Stimulated activated CD8-positive, alpha-beta memory T cell treated with anti-CD3 and anti-CD28 coated beads, Interleukin-2, amount 100 ng/mL, for 48 hours (primary cell): ENCODE data around the gene SNCB.
A peak's percentile ranks its signal among the peaks of the same experiment; 100 is the strongest.

Experiments
- DNase-seq, 2 donors: peaks; one replicate each; pipeline ENCODE4 v3.0.0-alpha.2; 2020; ENCODE audit warnings: low read depth in 2 of 2

The SNCB gene

DNA sequence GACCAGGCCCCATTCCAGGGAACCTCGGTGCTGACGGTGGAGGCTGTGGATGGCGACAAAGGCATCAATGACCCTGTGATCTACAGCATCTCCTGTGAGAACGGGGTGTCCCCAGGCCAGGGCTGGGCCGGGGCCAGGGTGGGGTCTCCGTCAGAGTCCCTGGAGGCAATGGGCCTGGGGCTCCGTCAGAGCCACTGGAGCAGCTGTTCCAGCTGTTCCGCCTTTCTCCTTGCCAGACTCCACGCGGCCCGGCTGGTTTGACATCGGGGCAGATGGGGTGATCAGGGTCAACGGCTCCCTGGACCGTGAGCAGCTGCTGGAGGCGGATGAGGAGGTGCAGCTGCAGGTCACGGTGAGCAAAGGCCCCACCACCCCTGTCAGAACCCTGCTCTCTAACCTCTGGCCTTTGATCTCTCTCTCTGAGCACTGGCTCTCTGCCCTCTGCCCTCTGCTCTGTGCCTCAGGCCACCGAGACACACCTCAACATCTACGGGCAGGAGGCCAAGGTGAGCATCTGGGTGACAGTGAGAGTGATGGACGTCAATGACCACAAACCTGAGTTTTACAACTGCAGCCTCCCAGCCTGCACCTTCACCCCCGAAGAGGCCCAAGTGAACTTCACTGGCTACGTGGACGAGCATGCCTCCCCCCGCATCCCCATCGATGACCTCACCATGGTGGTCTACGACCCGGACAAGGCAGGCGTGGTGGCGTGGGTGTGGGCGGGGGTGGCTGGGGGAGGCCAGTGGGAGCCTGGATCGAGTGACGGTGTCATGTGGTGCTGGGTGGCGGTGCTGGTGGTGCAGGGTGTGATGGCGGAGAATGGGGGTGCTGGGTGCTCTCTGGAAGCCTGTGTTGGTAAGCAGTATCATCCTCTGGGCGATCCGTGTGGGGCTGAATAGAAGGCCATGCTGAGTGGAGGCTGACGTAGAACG, 54.6 kb downstream of the SNCB start:
- no peak for DNase-seq

DNA sequence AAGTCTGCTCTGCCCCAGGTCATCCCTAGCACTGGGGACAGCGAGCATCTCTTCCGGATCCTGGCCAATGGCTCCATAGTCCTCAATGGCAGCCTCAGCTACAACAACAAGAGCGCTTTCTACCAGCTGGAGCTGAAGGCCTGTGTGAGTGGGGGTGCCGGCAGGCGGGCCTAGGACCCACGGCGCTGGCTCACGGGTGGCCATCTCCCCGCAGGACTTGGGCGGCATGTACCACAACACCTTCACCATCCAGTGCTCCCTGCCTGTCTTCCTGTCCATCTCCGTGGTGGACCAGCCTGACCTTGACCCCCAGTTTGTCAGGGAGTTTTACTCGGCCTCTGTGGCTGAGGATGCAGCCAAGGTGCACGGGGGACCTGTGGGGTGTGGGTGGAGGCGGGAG, 55.3 kb downstream of the SNCB start:
- DNase-seq = no peak

DNA sequence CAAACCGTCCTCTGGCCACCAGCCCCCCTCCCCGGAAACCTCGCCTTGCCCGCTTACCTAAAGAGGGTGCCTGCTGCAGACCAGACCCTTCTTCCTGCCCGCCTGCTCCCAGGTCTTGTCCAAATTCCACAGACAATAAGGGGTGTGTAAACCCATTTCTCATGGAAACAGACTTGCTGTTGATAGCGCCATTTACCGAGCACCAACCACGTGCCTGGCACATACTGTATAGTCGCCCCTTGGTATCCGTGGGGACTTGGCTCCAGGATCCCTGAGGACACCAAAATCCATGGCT, 56.1 kb downstream of the SNCB start:
- DNase-seq = no peak

DNA sequence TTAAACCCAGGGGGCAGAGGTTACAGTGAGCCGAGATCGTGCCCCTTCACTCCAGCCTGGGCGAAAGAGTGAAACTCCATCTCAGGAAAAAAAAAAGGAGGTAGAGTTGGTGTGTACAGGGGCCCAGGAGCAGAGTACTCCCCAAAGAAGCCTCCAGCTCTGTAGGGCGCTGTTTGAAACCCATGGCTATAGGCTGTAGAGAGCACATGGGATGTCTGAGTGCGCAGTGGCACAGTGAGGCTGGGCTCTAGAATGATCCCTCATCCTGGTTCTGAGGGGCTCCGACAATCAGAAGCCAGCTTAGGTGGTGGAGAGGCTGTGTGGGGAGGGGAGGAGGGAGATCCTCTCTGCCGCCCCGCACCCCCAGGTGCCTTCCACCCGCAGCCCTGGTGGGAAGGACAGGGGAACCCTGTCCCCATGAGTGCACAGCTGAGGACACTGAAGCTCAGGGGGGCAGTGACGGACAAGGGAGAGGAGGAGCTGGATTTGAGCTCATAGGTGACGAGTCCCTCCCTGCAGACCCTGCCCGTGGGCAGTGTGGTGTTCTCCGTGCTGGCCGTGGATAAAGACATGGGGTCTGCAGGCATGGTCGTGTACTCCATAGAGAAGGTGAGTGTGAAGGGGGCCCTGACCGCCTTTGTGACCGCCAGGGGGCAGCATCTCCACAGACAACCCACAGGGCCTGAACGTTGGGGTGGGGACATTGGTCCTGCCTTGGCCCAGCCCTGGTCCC, 56.6 kb downstream of the SNCB start:
- DNase-seq = peak; percentile 67 to 69
